Medulla oblongata (tissue), 1 donor: ENCODE data around the gene SLC45A2.
A peak's percentile ranks its signal among the peaks of the same experiment; 100 is the strongest.
"Not testable (repeated sequence)": the region's sequence is repeated elsewhere in the genome, so short reads cannot be mapped to it uniquely, and the experiment has no call there.

ENCODE experiments used
- DNase-seq: peaks from one replicate; pipeline ENCODE4 v3.0.0-alpha.2; 2015; ENCODE audit errors: extremely low spot score

The SLC45A2 gene

GRCh38 chr5:33984671-33985124, at the start of gene SLC45A2:
Gene SLC45A2 (minus strand): TSS chr5:33984693. CDS start chr5:33984583, 110 bp downstream.
- DNase-seq, result no peak

GRCh38 chr5:34031966-34032365, 47.5 kb upstream of the SLC45A2 start:
- no peak for DNase-seq

- DNase-seq, result no peak
Observed at GRCh38 chr5:34031117-34031516, 46.6 kb upstream of the SLC45A2 start.

- DNase-seq, result not testable (repeated sequence)
Observed at GRCh38 chr5:34030585-34030984, 46.1 kb upstream of the SLC45A2 start.

- no peak for DNase-seq
Observed at GRCh38 chr5:34030048-34030447, 45.6 kb upstream of the SLC45A2 start.

- DNase-seq, result no peak
Observed at GRCh38 chr5:34028349-34028748, 43.9 kb upstream of the SLC45A2 start.

GRCh38 chr5:34026089-34026761, 41.7 kb upstream of the SLC45A2 start:
- no peak for DNase-seq

GRCh38 chr5:34022121-34022705, 37.7 kb upstream of the SLC45A2 start:
- DNase-seq, result no peak

GRCh38 chr5:34021334-34021733, 36.8 kb upstream of the SLC45A2 start:
- DNase-seq, result no peak

- DNase-seq, result no peak
Observed at GRCh38 chr5:34020726-34021125, 36.2 kb upstream of the SLC45A2 start.

GRCh38 chr5:34017254-34017653, 32.8 kb upstream of the SLC45A2 start:
- DNase-seq, result no peak

GRCh38 chr5:34016750-34017149, 32.3 kb upstream of the SLC45A2 start:
- DNase-seq, result no peak

- no peak for DNase-seq
Observed at GRCh38 chr5:34016222-34016621, 31.7 kb upstream of the SLC45A2 start.

GRCh38 chr5:34015120-34015822, 30.8 kb upstream of the SLC45A2 start:
- no peak for DNase-seq

GRCh38 chr5:34014626-34015025, 30.1 kb upstream of the SLC45A2 start:
- no peak for DNase-seq

GRCh38 chr5:34013547-34013946, 29.1 kb upstream of the SLC45A2 start:
- no peak for DNase-seq

- DNase-seq, result peak; percentile 42
Observed at GRCh38 chr5:34012791-34013190, 28.3 kb upstream of the SLC45A2 start.

- no peak for DNase-seq
Observed at GRCh38 chr5:34011536-34011935, 27.0 kb upstream of the SLC45A2 start.

- DNase-seq, result not testable (repeated sequence)
Observed at GRCh38 chr5:34010146-34010545, 25.7 kb upstream of the SLC45A2 start.

GRCh38 chr5:34009610-34010009, 25.1 kb upstream of the SLC45A2 start:
- DNase-seq, result no peak

GRCh38 chr5:34008802-34009201, 24.3 kb upstream of the SLC45A2 start:
- DNase-seq, result peak; percentile 27

- DNase-seq, result peak; percentile 94
Observed at GRCh38 chr5:34007621-34008600, 23.4 kb upstream of the SLC45A2 start, which contains the start of gene AMACR. Gene AMACR (minus strand): TSS chr5:34008050. CDS start chr5:34008019, 31 bp downstream.
